HEK293T (cell line): ENCODE data around the gene SPEM3.

Experiments used
- FOXM1 ChIP-seq: fragments of 450-650 bp; IDR thresholded peaks from 2 replicates; pipeline ENCODE4 v1.6.1; 2017; ENCODE audit warnings: mild to moderate bottlenecking, borderline replicate concordance
- HDGF ChIP-seq: fragments of 450-650 bp; IDR thresholded peaks from 2 replicates; pipeline ENCODE4 v1.6.1; 2017; ENCODE audit warnings: antibody characterized with exemption, borderline replicate concordance
- SP1 ChIP-seq: fragments of 450-650 bp; IDR thresholded peaks from 2 replicates; pipeline ENCODE4 v1.6.1; 2017
- TARDBP ChIP-seq: fragments of 450-650 bp; IDR thresholded peaks from 2 replicates; pipeline ENCODE4 v1.6.1; 2016

DNA sequence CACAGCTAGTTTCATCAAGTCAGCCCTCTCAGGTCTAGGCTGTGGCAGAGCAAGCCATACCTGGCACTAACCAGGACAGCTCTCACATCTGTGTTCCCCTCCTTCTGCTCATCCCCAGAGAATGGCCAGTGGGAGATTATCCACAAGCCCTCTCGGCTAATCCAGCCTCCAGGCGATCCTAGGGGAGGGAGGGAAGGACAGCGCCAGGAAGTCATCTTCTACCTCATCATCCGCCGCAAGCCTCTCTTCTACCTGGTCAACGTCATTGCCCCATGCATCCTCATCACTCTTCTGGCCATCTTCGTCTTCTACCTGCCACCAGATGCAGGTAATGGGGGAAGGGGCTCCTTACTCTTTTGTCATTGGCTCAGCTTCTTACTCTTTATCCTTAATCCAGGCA lies 19.8 kb downstream of the SPEM3 start:
- TF ChIP-seq TARDBP (no peak), HDGF (no peak), FOXM1 (no peak), SP1 (no peak)
